Stimulated activated CD8-positive, alpha-beta memory T cell treated with anti-CD3 and anti-CD28 coated beads, Interleukin-15, amount 100 ng/mL, for 4 hours (primary cell): ENCODE data around the gene ABR.
"Not testable (repeated sequence)": the region's sequence is repeated elsewhere in the genome, so short reads cannot be mapped to it uniquely, and the experiment has no call there.

Experiments used
- DNase-seq, 2 donors: peaks; one replicate each; pipeline ENCODE4 v3.0.0-alpha.2; 2020; ENCODE audit warnings: low read depth in 2 of 2

Gene ABR

GRCh38 chr17:1095090-1095852 is 84.5 kb downstream of the ABR start:
- DNase-seq = no peak

- DNase-seq = no peak
Measured at GRCh38 chr17:1094591-1094990, 85.2 kb downstream of the ABR start.

GRCh38 chr17:1091900-1092299 is 87.9 kb downstream of the ABR start:
- DNase-seq = no peak

GRCh38 chr17:1091190-1091534 is 88.6 kb downstream of the ABR start:
- DNase-seq = no peak

DNA sequence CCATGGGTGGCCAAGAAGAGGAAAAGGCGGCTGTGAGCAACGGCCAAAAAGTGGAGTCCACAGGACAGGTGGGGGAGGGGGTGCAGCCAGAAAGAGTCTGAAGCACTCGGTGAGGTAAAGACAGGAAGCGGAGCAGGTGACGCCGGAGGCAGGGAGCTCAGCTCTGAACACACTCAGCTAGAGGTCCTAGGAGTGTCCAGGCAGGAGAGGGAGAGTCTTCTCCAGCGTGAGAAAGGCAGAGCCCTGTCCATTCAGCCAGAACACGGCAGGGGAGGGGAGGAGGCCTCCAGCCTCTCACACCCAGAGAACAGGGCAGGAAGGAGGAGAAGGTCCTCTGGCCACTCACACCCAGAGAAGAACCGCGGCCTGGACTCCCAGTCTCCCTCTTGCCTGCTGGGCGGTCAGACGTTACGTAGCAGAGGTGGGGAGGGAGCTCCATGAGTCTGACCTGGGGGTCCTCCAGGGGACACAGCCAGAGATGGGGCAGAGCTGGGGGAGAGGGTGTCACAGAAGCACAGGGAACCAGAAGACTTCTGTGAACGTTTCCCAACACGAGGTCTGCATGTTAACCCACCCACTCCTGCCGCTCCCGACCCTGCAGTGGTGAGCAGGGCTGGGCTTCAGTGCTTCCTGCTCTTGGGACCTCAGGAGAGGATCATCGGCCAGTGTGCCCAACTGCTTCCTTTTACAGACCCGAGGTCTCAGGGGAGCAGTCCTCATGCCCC is 89.2 kb downstream of the ABR start:
- DNase-seq = no peak

- DNase-seq = no peak
Measured at GRCh38 chr17:1089915-1090314, 89.9 kb downstream of the ABR start.

DNA sequence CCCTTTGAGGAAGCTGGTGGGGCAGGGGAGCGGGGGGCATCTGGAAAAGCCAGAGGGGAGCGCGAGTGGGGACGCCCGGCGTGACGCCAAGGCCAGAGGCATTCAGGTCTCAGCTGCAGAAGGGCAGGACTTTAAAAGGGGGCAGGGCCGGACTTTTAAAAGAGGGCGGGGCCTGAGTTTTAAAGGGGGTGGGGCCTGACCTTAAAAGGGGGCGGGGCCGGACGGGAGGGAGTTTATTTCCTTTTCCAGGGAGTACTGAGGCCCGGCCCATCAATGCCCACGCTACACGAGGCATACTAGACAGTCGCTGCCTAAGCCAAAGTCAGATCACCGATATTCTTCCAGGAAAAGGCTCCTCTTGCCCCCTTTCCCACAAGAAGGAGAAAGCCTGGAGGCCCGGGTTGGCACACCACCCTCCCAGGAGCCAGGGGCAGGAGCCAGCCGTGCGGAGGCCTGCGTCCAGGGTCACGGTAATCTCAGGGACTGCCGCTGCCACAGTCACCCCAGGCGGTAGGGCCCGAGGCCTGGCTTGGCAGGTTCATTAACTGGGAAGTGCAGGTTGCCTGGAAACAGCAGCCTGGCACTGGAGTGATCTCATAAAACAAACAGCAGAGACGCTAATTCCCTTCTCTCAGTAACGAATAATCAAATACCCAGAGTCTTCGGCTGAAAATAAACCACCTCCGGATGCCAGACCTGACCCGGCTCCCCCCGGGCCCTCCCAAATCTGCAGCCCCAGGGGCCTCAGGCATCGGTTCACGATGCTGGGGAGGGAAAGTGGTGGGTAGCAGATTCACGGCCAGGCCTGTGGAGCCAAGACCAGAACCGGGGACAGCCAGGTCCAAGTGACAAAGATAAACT is 92.2 kb downstream of the ABR start:
- DNase-seq = no peak

DNA sequence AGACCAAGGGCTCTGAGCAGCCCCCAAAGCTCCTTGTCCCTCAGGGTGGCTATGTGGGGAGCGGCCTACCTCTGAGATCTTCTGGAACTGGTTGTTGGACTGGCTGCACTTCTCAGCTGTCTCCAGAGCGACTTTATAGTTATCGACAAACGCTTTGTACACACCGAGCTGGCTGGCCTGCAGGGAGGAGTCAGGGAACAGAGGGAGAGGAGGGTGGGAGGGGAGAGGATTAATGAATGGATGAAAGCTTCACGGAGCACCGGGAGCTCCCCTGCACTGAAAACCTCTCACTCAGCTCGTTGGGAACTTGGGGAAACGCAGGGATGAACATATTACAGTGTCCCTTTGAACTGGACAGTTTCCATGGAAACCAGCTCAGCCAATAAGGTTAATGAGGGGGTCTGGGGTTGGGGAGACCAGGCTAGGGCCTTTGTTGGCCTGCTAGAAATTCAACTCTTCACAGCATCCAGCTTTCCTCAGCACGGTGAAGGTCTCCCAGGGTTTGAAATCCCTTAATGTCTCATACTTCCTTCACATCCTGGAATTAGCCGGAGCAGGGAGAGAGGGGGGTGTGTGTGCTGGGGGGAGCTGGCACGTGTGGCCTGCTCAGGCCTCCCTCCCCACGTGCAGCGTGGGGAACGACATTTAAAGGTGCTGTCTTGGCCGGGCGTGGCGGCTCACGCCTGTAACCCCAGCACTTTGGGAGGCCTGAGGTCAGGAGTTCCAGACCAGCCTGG is 96.2 kb downstream of the ABR start:
- DNase-seq = no peak

DNA sequence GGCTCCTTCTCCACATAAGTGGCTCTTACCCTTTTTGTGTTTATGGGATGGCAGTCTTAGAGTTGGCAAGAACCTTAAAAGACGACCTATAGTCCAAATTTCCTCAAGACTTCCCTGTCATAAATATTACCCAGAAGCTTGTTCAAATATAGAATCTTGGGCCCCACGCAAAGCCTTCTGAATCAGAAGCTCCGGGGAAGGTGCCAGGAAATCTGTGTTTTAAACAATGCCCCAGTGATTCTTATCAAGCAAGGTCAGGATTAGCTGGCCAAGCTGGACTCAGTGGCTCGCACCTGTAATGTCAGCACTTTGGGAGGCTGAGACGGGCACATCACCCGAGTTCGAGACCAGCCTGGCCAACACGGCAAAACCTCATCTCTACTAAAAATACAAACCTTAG is 97.2 kb downstream of the ABR start:
- DNase-seq = no peak

GRCh38 chr17:1078831-1079561 is 100.8 kb downstream of the ABR start:
- no peak for DNase-seq

DNA sequence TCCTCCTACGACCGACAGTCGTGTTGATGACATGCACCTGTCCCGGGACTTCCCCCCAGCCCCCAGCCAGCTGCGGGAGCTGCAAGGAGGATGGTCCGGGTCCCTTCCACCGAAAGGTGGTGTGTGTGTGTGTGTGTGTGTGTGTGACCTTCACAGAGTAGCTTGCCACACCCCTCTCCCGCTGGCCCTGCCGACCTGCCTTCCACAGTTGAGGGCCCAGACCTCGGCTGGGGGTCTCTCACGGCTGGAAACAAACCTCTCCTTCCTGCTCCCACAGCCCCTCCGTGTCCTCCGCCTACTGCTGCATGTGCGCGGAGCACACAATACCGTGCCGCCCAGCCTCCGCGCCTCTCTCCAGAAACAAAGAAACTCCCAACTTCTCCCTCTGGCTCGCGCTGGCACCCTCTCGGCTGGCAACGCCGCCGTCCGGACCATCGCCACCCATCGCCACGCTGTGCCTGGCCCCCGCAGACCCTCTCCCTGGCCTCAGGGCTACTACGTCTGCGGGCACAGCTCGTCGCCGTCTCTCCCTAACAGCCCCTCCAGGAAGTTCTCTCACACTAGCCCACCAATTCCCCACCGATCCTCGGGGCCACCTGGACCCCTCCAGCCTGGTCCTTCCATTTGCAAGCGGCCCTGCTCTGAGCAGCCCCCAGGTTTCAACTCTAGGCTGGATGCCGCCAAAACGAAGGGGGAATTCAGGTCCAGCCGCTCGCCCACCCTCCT is 101.6 kb downstream of the ABR start:
- no peak for DNase-seq

- no peak for DNase-seq
Measured at GRCh38 chr17:1077581-1077985, 102.2 kb downstream of the ABR start.

DNA sequence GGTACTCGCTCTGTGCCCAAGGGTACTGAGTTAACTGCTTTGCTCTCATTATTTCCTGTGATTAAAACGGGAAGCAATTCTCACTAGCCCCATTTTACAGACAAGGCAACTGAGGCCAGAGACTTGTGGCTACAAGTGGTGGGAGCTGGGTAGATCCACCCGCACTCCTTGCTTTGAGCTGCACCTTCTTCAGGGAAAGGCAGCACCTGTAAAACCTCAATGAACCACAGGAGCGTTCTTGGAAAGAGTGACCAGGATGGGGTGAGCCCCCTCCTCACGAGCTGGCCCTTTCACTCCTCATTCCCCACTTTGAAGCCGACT is 102.8 kb downstream of the ABR start:
- DNase-seq = no peak

GRCh38 chr17:1076299-1076981 is 103.3 kb downstream of the ABR start:
- no peak for DNase-seq

GRCh38 chr17:1074886-1075605 is 104.7 kb downstream of the ABR start:
- no peak for DNase-seq

GRCh38 chr17:1073963-1074625 is 105.7 kb downstream of the ABR start:
- not testable (repeated sequence) for DNase-seq

GRCh38 chr17:1073241-1073962 is 106.4 kb downstream of the ABR start:
- no peak for DNase-seq

DNA sequence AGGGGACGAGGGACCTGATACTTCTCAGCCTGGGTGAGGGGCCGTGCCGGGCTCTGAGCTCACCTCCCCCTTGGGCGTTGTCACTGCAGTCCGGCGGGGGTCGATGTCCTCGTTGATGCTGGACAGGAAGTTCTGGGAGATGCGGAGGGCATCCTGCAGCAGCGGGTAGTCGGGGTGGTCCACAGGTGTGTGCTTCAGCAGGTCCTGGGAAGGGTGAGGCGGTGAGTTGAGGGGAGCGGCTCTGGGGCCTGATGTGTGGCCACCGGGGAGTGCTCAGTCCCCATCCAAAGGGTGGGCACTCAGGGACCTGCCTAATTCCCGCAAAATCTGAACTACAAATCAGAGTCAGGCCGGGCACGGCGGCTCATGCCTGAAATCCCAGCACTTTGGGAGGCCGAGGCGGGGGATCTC is 107.2 kb downstream of the ABR start:
- no peak for DNase-seq
